NCI-H446 treated with DMSO at 0.1 percent for 48 hours (cell line): ENCODE results near the gene ARRB1.
"Not testable (repeated sequence)": the region's sequence is repeated elsewhere in the genome, so short reads cannot be mapped to it uniquely, and the experiment has no call there.

Experiments used
- DNase-seq: peaks from one replicate; lab custom pipeline; 2025; lab: John Stamatoyannopoulos, UW

Gene ARRB1

GRCh38 chr11:75298976-75299260, 52.5 kb downstream of the ARRB1 start:
- DNase-seq = no peak

- peak; percentile 34 for DNase-seq
These were observed 53.1 kb downstream of the ARRB1 start for GRCh38 chr11:75298191-75298975.

GRCh38 chr11:75293903-75294302, 57.6 kb downstream of the ARRB1 start:
- DNase-seq = no peak

- no peak for DNase-seq
These were observed 58.5 kb downstream of the ARRB1 start for GRCh38 chr11:75292943-75293342.

GRCh38 chr11:75291741-75292140, 59.7 kb downstream of the ARRB1 start:
- DNase-seq = no peak

- no peak for DNase-seq
These were observed 61.5 kb downstream of the ARRB1 start for GRCh38 chr11:75289919-75290318.

GRCh38 chr11:75289511-75289760, 62.0 kb downstream of the ARRB1 start:
- DNase-seq = no peak

- no peak for DNase-seq
These were observed 63.9 kb downstream of the ARRB1 start for GRCh38 chr11:75287579-75287978.

GRCh38 chr11:75286826-75287465, 64.5 kb downstream of the ARRB1 start:
- DNase-seq = no peak

- DNase-seq = no peak
These were observed 65.6 kb downstream of the ARRB1 start for GRCh38 chr11:75285776-75286360.

- DNase-seq = no peak
These were observed 68.0 kb downstream of the ARRB1 start for GRCh38 chr11:75283391-75283931.

GRCh38 chr11:75281469-75282095, 69.9 kb downstream of the ARRB1 start:
- DNase-seq = no peak

GRCh38 chr11:75280770-75281468, 70.5 kb downstream of the ARRB1 start:
- no peak for DNase-seq

- DNase-seq = peak; percentile 48
These were observed 71.2 kb downstream of the ARRB1 start for GRCh38 chr11:75280227-75280701.

GRCh38 chr11:75279273-75279672, 72.2 kb downstream of the ARRB1 start:
- DNase-seq = no peak

GRCh38 chr11:75277991-75278790, 73.3 kb downstream of the ARRB1 start:
- DNase-seq = no peak

- DNase-seq = no peak
These were observed 74.2 kb downstream of the ARRB1 start for GRCh38 chr11:75277211-75277805.

- DNase-seq = no peak
These were observed 74.8 kb downstream of the ARRB1 start for GRCh38 chr11:75276686-75277085.

- no peak for DNase-seq
These were observed 75.3 kb downstream of the ARRB1 start for GRCh38 chr11:75276186-75276585.

GRCh38 chr11:75275581-75275980, 75.9 kb downstream of the ARRB1 start:
- no peak for DNase-seq

GRCh38 chr11:75274716-75275115, 76.7 kb downstream of the ARRB1 start:
- not testable (repeated sequence) for DNase-seq
